GM12878 (cell line): ENCODE data around the gene TNIP1. TPM values are rescaled to one million over a fixed set of nuclear protein-coding genes. Genes with fewer than 3 reads are reported as not detected.
A peak's percentile ranks its signal among the peaks of the same experiment; 100 is the strongest.

Experiments
- ASH2L ChIP-seq: fragments of 300-600, 200-600 bp; sonication (generic); IDR thresholded peaks from 2 replicates; pipeline ENCODE4 v1.6.1; 2017; ENCODE audit warnings: low read depth, mild to moderate bottlenecking, borderline replicate concordance
- BMI1 ChIP-seq: fragments of 450-650 bp; IDR thresholded peaks from 2 replicates; pipeline ENCODE4 v1.6.1; 2016; ENCODE audit warnings: mild to moderate bottlenecking, moderate library complexity, borderline replicate concordance
- CBFB ChIP-seq: IDR thresholded peaks from 2 replicates; pipeline ENCODE4 v1.6.1; 2016; ENCODE audit warnings: antibody characterized with exemption, low read depth
- EED ChIP-seq: sonication (generic); IDR thresholded peaks from 2 replicates; pipeline ENCODE4 v1.6.1; 2016; ENCODE audit warnings: antibody characterized with exemption, low read depth
- MAX ChIP-seq: IDR thresholded peaks from 2 replicates; pipeline ENCODE4 v1.6.1; 2012; ENCODE audit warnings: low read depth, low read length, improper control_type of control experiment
- MYC ChIP-seq: IDR thresholded peaks from 2 replicates; pipeline ENCODE4 v1.6.1; 2011; ENCODE audit warnings: mild to moderate bottlenecking, low read length, moderate library complexity, inconsistent platforms; ENCODE audit not compliant: insufficient read depth, insufficient replicate concordance, insufficient read length, severe bottlenecking
- NR2C1 ChIP-seq: fragments of 450-650 bp; IDR thresholded peaks from 2 replicates; pipeline ENCODE4 v1.6.1; 2017; ENCODE audit warnings: antibody characterized with exemption, mild to moderate bottlenecking, moderate library complexity
- NRF1 ChIP-seq: conservative IDR thresholded peaks from 2 replicates; pipeline ENCODE4 v1.6.1; 2011; ENCODE audit warnings: mild to moderate bottlenecking, low read depth, low read length, improper control_type of control experiment
- POLR2AphosphoS2 ChIP-seq: IDR thresholded peaks from 2 replicates; pipeline ENCODE4 v1.6.1; 2011; ENCODE audit warnings: low read depth, mild to moderate bottlenecking, low read length, improper control_type of control experiment, moderate library complexity
- TAF1 ChIP-seq: IDR thresholded peaks from 2 replicates; pipeline ENCODE4 v1.6.1; 2011; ENCODE audit warnings: mild to moderate bottlenecking, low read depth, low read length, borderline replicate concordance
- polyA plus RNA-seq, 11 experiments: library from polyadenylated mRNA; depleted of rRNA in 4 of 11; unstranded in 6 of 11; stranded (reverse) in 5 of 11; fragments of >200 nt; fragmentation: Nextera tagmentation in 4 of 11; fragmentation: Illumina TruSeq in 1 of 11; extraction: Ambion mirVana in 4 of 11; extraction: Trizol in 1 of 11; gene quantifications; 1 replicate in 1 of 11; 2 replicates in 10 of 11; pipeline versions ENCODE4 v1.2.1 to v1.2.3, GENCODE V29; 2011 to 2016; ENCODE audit warnings: inconsistent platforms in 2 of 11, missing spikeins in 2 of 11, low read depth in 1 of 11
- total RNA-seq, 4 experiments: library from RNA; depleted of rRNA in 3 of 4; stranded (reverse); fragments of >200 nt in 3 of 4; fragmentation: Illumina TruSeq in 1 of 4; extraction: Trizol in 1 of 4; gene quantifications; 2 replicates each; pipeline versions ENCODE4 v1.2.1 to v1.2.3, GENCODE V29; 2013 to 2021
- TF ChIP-seq, protein P1 (sequence below): fragments of 450-650 bp; IDR thresholded peaks from 2 replicates; pipeline ENCODE4 v1.6.1; 2018; ENCODE audit warnings: borderline replicate concordance, mild to moderate bottlenecking; ENCODE audit not compliant: partially characterized antibody
- TF ChIP-seq, protein P2 (sequence below): fragments of 450-650 bp; IDR thresholded peaks from 2 replicates; pipeline ENCODE4 v1.6.1; 2016; ENCODE audit warnings: mild to moderate bottlenecking, moderate library complexity, borderline replicate concordance
- TF ChIP-seq, protein P3 (sequence below): IDR thresholded peaks from 2 replicates; pipeline ENCODE4 v1.6.1; 2012; ENCODE audit warnings: low read depth, low read length, improper control_type of control experiment
- TF ChIP-seq, protein P4 (sequence below): fragments of 450-650 bp; formaldehyde crosslinking; IDR thresholded peaks from 2 replicates; pipeline ENCODE4 v1.4.0; 2022; ENCODE audit warnings: mild to moderate bottlenecking, moderate library complexity

Gene TNIP1
- total and polyA plus RNA-seq, 10 of the 15 experiments (the other 5 are each of a cell fraction or from before 2014, with no cell fraction given), result 4.4 to 279 (median 150) TPM

GRCh38 chr5:151078490-151079262, 2.2 kb downstream of the TNIP1 start (continued):
- TF ChIP-seq NRF1, result no peak
- no peak for TF ChIP-seq MYC
- peak; percentile 87 for TF ChIP-seq EED
- no peak for TF ChIP-seq BMI1
- TF ChIP-seq, protein P1, sequence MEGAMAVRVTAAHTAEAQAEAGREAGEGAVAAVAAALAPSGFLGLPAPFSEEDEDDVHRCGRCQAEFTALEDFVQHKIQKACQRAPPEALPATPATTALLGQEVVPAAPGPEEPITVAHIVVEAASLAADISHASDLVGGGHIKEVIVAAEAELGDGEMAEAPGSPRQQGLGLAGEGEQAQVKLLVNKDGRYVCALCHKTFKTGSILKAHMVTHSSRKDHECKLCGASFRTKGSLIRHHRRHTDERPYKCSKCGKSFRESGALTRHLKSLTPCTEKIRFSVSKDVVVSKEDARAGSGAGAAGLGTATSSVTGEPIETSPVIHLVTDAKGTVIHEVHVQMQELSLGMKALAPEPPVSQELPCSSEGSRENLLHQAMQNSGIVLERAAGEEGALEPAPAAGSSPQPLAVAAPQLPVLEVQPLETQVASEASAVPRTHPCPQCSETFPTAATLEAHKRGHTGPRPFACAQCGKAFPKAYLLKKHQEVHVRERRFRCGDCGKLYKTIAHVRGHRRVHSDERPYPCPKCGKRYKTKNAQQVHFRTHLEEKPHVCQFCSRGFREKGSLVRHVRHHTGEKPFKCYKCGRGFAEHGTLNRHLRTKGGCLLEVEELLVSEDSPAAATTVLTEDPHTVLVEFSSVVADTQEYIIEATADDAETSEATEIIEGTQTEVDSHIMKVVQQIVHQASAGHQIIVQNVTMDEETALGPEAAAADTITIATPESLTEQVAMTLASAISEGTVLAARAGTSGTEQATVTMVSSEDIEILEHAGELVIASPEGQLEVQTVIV, result no peak
- TF ChIP-seq, protein P2, sequence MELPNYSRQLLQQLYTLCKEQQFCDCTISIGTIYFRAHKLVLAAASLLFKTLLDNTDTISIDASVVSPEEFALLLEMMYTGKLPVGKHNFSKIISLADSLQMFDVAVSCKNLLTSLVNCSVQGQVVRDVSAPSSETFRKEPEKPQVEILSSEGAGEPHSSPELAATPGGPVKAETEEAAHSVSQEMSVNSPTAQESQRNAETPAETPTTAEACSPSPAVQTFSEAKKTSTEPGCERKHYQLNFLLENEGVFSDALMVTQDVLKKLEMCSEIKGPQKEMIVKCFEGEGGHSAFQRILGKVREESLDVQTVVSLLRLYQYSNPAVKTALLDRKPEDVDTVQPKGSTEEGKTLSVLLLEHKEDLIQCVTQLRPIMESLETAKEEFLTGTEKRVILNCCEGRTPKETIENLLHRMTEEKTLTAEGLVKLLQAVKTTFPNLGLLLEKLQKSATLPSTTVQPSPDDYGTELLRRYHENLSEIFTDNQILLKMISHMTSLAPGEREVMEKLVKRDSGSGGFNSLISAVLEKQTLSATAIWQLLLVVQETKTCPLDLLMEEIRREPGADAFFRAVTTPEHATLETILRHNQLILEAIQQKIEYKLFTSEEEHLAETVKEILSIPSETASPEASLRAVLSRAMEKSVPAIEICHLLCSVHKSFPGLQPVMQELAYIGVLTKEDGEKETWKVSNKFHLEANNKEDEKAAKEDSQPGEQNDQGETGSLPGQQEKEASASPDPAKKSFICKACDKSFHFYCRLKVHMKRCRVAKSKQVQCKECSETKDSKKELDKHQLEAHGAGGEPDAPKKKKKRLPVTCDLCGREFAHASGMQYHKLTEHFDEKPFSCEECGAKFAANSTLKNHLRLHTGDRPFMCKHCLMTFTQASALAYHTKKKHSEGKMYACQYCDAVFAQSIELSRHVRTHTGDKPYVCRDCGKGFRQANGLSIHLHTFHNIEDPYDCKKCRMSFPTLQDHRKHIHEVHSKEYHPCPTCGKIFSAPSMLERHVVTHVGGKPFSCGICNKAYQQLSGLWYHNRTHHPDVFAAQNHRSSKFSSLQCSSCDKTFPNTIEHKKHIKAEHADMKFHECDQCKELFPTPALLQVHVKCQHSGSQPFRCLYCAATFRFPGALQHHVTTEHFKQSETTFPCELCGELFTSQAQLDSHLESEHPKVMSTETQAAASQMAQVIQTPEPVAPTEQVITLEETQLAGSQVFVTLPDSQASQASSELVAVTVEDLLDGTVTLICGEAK, result no peak; the same call in 1 of the 2 replicates
- no peak; the same call in 1 of the 2 replicates for TF ChIP-seq POLR2AphosphoS2
- no peak for TF ChIP-seq MAX
- TF ChIP-seq CBFB, result 0 out of 2 replicates have a peak, but pooled peaks have one; percentile 55
- TF ChIP-seq NR2C1, result no peak
- 0 out of 2 replicates have a peak, but pooled peaks have one; percentile 30 for TF ChIP-seq ASH2L
- TF ChIP-seq TAF1, result peak; percentile 46; the same call in 1 of the 2 replicates
- TF ChIP-seq, protein P3, sequence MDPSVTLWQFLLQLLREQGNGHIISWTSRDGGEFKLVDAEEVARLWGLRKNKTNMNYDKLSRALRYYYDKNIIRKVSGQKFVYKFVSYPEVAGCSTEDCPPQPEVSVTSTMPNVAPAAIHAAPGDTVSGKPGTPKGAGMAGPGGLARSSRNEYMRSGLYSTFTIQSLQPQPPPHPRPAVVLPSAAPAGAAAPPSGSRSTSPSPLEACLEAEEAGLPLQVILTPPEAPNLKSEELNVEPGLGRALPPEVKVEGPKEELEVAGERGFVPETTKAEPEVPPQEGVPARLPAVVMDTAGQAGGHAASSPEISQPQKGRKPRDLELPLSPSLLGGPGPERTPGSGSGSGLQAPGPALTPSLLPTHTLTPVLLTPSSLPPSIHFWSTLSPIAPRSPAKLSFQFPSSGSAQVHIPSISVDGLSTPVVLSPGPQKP, result peak; percentile 25; the same call in 1 of the 2 replicates
- TF ChIP-seq, protein P4, sequence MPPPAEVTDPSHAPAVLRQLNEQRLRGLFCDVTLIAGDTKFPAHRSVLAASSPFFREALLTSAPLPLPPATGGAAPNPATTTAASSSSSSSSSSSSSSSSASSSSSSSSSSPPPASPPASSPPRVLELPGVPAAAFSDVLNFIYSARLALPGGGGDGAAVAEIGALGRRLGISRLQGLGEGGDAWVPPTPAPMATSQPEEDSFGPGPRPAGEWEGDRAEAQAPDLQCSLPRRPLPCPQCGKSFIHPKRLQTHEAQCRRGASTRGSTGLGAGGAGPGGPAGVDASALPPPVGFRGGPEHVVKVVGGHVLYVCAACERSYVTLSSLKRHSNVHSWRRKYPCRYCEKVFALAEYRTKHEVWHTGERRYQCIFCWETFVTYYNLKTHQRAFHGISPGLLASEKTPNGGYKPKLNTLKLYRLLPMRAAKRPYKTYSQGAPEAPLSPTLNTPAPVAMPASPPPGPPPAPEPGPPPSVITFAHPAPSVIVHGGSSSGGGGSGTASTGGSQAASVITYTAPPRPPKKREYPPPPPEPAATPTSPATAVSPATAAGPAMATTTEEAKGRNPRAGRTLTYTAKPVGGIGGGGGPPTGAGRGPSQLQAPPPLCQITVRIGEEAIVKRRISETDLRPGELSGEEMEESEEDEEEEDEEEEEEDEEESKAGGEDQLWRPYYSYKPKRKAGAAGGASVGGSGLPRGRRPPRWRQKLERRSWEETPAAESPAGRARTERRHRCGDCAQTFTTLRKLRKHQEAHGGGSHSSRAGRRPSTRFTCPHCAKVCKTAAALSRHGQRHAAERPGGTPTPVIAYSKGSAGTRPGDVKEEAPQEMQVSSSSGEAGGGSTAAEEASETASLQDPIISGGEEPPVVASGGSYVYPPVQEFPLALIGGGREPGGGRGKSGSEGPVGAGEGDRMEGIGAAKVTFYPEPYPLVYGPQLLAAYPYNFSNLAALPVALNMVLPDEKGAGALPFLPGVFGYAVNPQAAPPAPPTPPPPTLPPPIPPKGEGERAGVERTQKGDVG (CRISPR knock-in tag), result no peak
